ENCODE measurements around the gene NUP133. TPM values are rescaled to one million over a fixed set of nuclear protein-coding genes. Genes with fewer than 3 reads are reported as not detected.

Gene NUP133
- 18.0 to 23.9 TPM (median 20.0 TPM) in 5 replicates for total RNA-seq (2022; extraction: Qiagen RNA extraction; ENCODE audit: low read depth)

GRCh38 chr1:229507951-229508822 is at the start of gene NUP133:
NUP133 (minus strand) TSS chr1:229508341; CDS start chr1:229508249, 92 bp downstream.

GRCh38 chr1:229434005-229434640 is 74.0 kb downstream of the NUP133 start, which contains the start of gene ACTA1:
ACTA1 (minus strand) TSS chr1:229434094; CDS start chr1:229433115, 979 bp downstream.

Other genes with a start within 250 kb of the NUP133 start
- 39.7 to 49.5 TPM (median 45.1 TPM) in 5 replicates for gene RAB4A, start 237.2 kb downstream of the NUP133 start, total RNA-seq (2022; extraction: Qiagen RNA extraction; ENCODE audit: low read depth)
- 2.5 to 7.0 TPM (median 6.6 TPM) in 5 replicates for gene CCSAP, start 165.3 kb downstream of the NUP133 start, total RNA-seq (2022; extraction: Qiagen RNA extraction; ENCODE audit: low read depth)
- gene ACTA1, start 74.2 kb downstream of the NUP133 start, total RNA-seq (2022; extraction: Qiagen RNA extraction; ENCODE audit: low read depth) = 0.09 to 0.29 TPM (median 0.13 TPM) in 5 replicates
- gene ABCB10, start 50.4 kb upstream of the NUP133 start, total RNA-seq (2022; extraction: Qiagen RNA extraction; ENCODE audit: low read depth) = 13.6 to 19.5 TPM (median 19.3 TPM) in 5 replicates
- 18.9 to 22.6 TPM (median 22.5 TPM) in 5 replicates for gene TAF5L, start 117.8 kb upstream of the NUP133 start, total RNA-seq (2022; extraction: Qiagen RNA extraction; ENCODE audit: low read depth)
- gene URB2, start 117.9 kb upstream of the NUP133 start, total RNA-seq (2022; extraction: Qiagen RNA extraction; ENCODE audit: low read depth) = 13.1 to 16.2 TPM (median 14.9 TPM) in 5 replicates

Measured in A549 treated with RU486 at 1 μM for 4 hours (cell line).